ENCODE results near the gene B3GNT9. TPM values are rescaled to one million over a fixed set of nuclear protein-coding genes. Genes with fewer than 3 reads are reported as not detected.

B3GNT9 gene
- total and polyA plus RNA-seq, 8 donors, result 16.2 to 29.4 (median 19.9) TPM

- H3K27ac ChIP-seq, result peak overlapping the region; percentile 97 to 98
- ATAC-seq (peak; percentile 29), DNase-seq (peak in 1 of 4 donors; percentile 90)
- H3K27me3 ChIP-seq, result peaks cover 0 to 11% of the 10 kb centered on the region in 2 donors
- peak overlapping the region; percentile 61 to 81 for H3K4me3 ChIP-seq
- peaks cover 22 to 52% of the 10 kb centered on the region in 2 donors for H3K4me1 ChIP-seq
- no peak for TF ChIP-seq CTCF (IDR thresholded peaks at IDR 0.05)
- no peaks in the 10 kb centered on the region for H3K9me3 ChIP-seq
- intact Hi-C loops (cut with DNase I), result loop anchor here in 1 of 2 donors (10.0 kb wide), 1 partner anchor 210 kb away; no protein-coding TSS in a partner anchor
- no peaks in the 10 kb centered on the region for H3K36me3 ChIP-seq
Observed at GRCh38 chr16:67184453-67184994, 33.7 kb upstream of the B3GNT9 start.

GRCh38 chr16:67183627-67184452, 33.0 kb upstream of the B3GNT9 start, which contains the start of gene MATCAP1:
TSS of gene MATCAP1 (minus strand) at chr16:67183963. CDS start at chr16:67180610, 3,353 bp downstream.
- H3K27me3 ChIP-seq, result peaks cover 0 to 11% of the 10 kb centered on the region in 2 donors
- H3K36me3 ChIP-seq, result no peaks in the 10 kb centered on the region
- TF ChIP-seq CTCF (IDR thresholded peaks at IDR 0.05), result peak in 1 of 2 donors; percentile 14
- H3K9me3 ChIP-seq, result no peaks in the 10 kb centered on the region
- H3K27ac ChIP-seq, result peak within 1 kb of the TSS; percentile 97 to 98
- ATAC-seq (peak; percentile 94), DNase-seq (peak; percentile 95 to 97 (median 96))
- H3K4me3 ChIP-seq, result peak within 1 kb of the TSS; percentile 61 to 81
- peaks cover 23 to 57% of the 10 kb centered on the region in 2 donors for H3K4me1 ChIP-seq
- intact Hi-C loops (cut with DNase I), result loop anchor here in 1 of 2 donors (10.0 kb wide), 1 partner anchor 209 kb away; no protein-coding TSS in a partner anchor

- peak overlapping the region; percentile 61 to 81 for H3K4me3 ChIP-seq
- TF ChIP-seq CTCF (IDR thresholded peaks at IDR 0.05), result no peak
Observed at GRCh38 chr16:67183284-67183626, 32.5 kb upstream of the B3GNT9 start.

GRCh38 chr16:67182288-67182687, 31.5 kb upstream of the B3GNT9 start:
- peak overlapping the region in 1 of 2 donors; percentile 81 for H3K4me3 ChIP-seq
- H3K4me1 ChIP-seq, result peaks cover 33 to 70% of the 10 kb centered on the region in 2 donors
- no peak for ATAC-seq
- no peak overlapping the region for H3K27ac ChIP-seq
- no peak for TF ChIP-seq CTCF (IDR thresholded peaks at IDR 0.05)
- no peak for DNase-seq
- H3K36me3 ChIP-seq, result no peaks in the 10 kb centered on the region
- H3K27me3 ChIP-seq, result peaks cover 0 to 23% of the 10 kb centered on the region in 2 donors
- H3K9me3 ChIP-seq, result no peaks in the 10 kb centered on the region
- intact Hi-C loops (cut with DNase I), result loop anchor here in 1 of 2 donors (10.0 kb wide), 1 partner anchor 207 kb away; no protein-coding TSS in a partner anchor

More at GRCh38 chr16:67183284-67183626, 32.5 kb upstream of the B3GNT9 start:
- Histone ChIP-seq H3K9me3 (no peaks in the 10 kb centered on the region), H3K4me1 (peaks cover 29 to 61% of the 10 kb centered on the region in 2 donors), H3K27ac (peak overlapping the region; percentile 97 to 98), H3K27me3 (peaks cover 0 to 14% of the 10 kb centered on the region in 2 donors), H3K36me3 (no peaks in the 10 kb centered on the region)
- peak in 1 of 4 donors; percentile 66 for DNase-seq
- intact Hi-C loops (cut with DNase I), result loop anchor here in 1 of 2 donors (10.0 kb wide), 1 partner anchor 208 kb away; no protein-coding TSS in a partner anchor
- no peak for ATAC-seq

Measured in left lung (tissue), 10 donors.